Measurements from ENCODE around the gene PXMP2. TPM values are rescaled to one million over a fixed set of nuclear protein-coding genes. Genes with fewer than 3 reads are reported as not detected.
"Not testable (repeated sequence)": the region's sequence is repeated elsewhere in the genome, so short reads cannot be mapped to it uniquely, and the experiment has no call there.

The PXMP2 gene
- total RNA-seq, 1 donor from 2014 or later = 9.8 TPM

- DNase-seq = no peak
- H3K9me3 Mint-ChIP-seq (ENCODE audit: unreplicated experiment) = peaks cover 3% of the 10 kb centered on the region
- peaks cover 9% of the 10 kb centered on the region for H3K4me1 Mint-ChIP-seq (ENCODE audit: low read depth, unreplicated experiment)
- no peaks in the 10 kb centered on the region for H3K36me3 Mint-ChIP-seq (ENCODE audit: unreplicated experiment)
- TF ChIP-seq CTCF (IDR thresholded peaks at IDR 0.05; ENCODE audit: partially characterized antibody, unreplicated experiment) = no peak
- H3K27ac Mint-ChIP-seq (ENCODE audit: unreplicated experiment) = peak overlapping the region; percentile 14
- no peaks in the 10 kb centered on the region for H3K27me3 Mint-ChIP-seq (ENCODE audit: unreplicated experiment)
- peak overlapping the region; percentile 81 for H3K4me3 Mint-ChIP-seq (ENCODE audit: unreplicated experiment)
Observed at GRCh38 chr12:132690112-132690511, 2.7 kb downstream of the PXMP2 start.

GRCh38 chr12:132692030-132692429 lies 4.6 kb downstream of the PXMP2 start:
- H3K27ac Mint-ChIP-seq (ENCODE audit: unreplicated experiment) = peak overlapping the region; percentile 29
- H3K9me3 Mint-ChIP-seq (ENCODE audit: unreplicated experiment); H3K4me3 Mint-ChIP-seq (ENCODE audit: unreplicated experiment); H3K27me3 Mint-ChIP-seq (ENCODE audit: unreplicated experiment); H3K4me1 Mint-ChIP-seq (ENCODE audit: low read depth, unreplicated experiment); DNase-seq; H3K36me3 Mint-ChIP-seq (ENCODE audit: unreplicated experiment): not testable (repeated sequence)

GRCh38 chr12:132694888-132695287 lies 7.5 kb downstream of the PXMP2 start:
- not testable (repeated sequence) for H3K4me3 Mint-ChIP-seq (ENCODE audit: unreplicated experiment); H3K4me1 Mint-ChIP-seq (ENCODE audit: low read depth, unreplicated experiment); H3K36me3 Mint-ChIP-seq (ENCODE audit: unreplicated experiment); H3K27ac Mint-ChIP-seq (ENCODE audit: unreplicated experiment); H3K9me3 Mint-ChIP-seq (ENCODE audit: unreplicated experiment); H3K27me3 Mint-ChIP-seq (ENCODE audit: unreplicated experiment); DNase-seq

GRCh38 chr12:132695431-132695830 lies 8.0 kb downstream of the PXMP2 start:
- Mint-ChIP-seq H3K4me1 (ENCODE audit: low read depth, unreplicated experiment) (peaks cover 4% of the 10 kb centered on the region), H3K27ac (ENCODE audit: unreplicated experiment) (no peak overlapping the region), H3K9me3 (ENCODE audit: unreplicated experiment) (peaks cover 2% of the 10 kb centered on the region), H3K36me3 (ENCODE audit: unreplicated experiment) (no peaks in the 10 kb centered on the region), H3K27me3 (ENCODE audit: unreplicated experiment) (no peaks in the 10 kb centered on the region), H3K4me3 (ENCODE audit: unreplicated experiment) (no peak overlapping the region)
- TF ChIP-seq CTCF (IDR thresholded peaks at IDR 0.05; ENCODE audit: partially characterized antibody, unreplicated experiment) = no peak
- no peak for DNase-seq

- no peaks in the 10 kb centered on the region for H3K36me3 Mint-ChIP-seq (ENCODE audit: unreplicated experiment)
- H3K27me3 Mint-ChIP-seq (ENCODE audit: unreplicated experiment) = no peaks in the 10 kb centered on the region
- H3K4me1 Mint-ChIP-seq (ENCODE audit: low read depth, unreplicated experiment) = peaks cover 5% of the 10 kb centered on the region
- H3K27ac Mint-ChIP-seq (ENCODE audit: unreplicated experiment) = no peak overlapping the region
- no peak for TF ChIP-seq CTCF (IDR thresholded peaks at IDR 0.05; ENCODE audit: partially characterized antibody, unreplicated experiment)
- DNase-seq = no peak
- H3K4me3 Mint-ChIP-seq (ENCODE audit: unreplicated experiment) = no peak overlapping the region
- peaks cover 4% of the 10 kb centered on the region for H3K9me3 Mint-ChIP-seq (ENCODE audit: unreplicated experiment)
Observed at GRCh38 chr12:132698341-132698740, 11.0 kb downstream of the PXMP2 start.

GRCh38 chr12:132700212-132700822 lies 12.9 kb downstream of the PXMP2 start:
- Mint-ChIP-seq H3K4me1 (ENCODE audit: low read depth, unreplicated experiment) (peaks cover 6% of the 10 kb centered on the region), H3K27me3 (ENCODE audit: unreplicated experiment) (no peaks in the 10 kb centered on the region), H3K9me3 (ENCODE audit: unreplicated experiment) (peaks cover 4% of the 10 kb centered on the region), H3K4me3 (ENCODE audit: unreplicated experiment) (no peak overlapping the region), H3K36me3 (ENCODE audit: unreplicated experiment) (no peaks in the 10 kb centered on the region), H3K27ac (ENCODE audit: unreplicated experiment) (no peak overlapping the region)
- DNase-seq = no peak
- TF ChIP-seq CTCF (IDR thresholded peaks at IDR 0.05; ENCODE audit: partially characterized antibody, unreplicated experiment) = no peak
